HCT116 (cell line): Measurements from ENCODE around the gene C2CD3. TPM values are rescaled to one million over a fixed set of nuclear protein-coding genes. Genes with fewer than 3 reads are reported as not detected.

Source experiments
- ATAC-seq: fragments of 200-7000 bp; cut with Tn5 transposase; 2 replicates; pipeline ENCODE4 v1.9.1; 2020; ENCODE audit warnings: mild to moderate bottlenecking, moderate library complexity
- BruUV-seq: library from RNA; stranded (reverse); fragments of 400-500 nt; replicated peaks from 2 replicates; lab custom pipeline; 2021; lab: Mats Ljungman, UMichigan
- CTCF ChIA-PET: fragments of 300-600 bp; sonication (Branson Sonifier 250); formaldehyde crosslinking; loops from one replicate; lab custom pipeline; 2021; ENCODE audit warnings: antibody characterized with exemption; lab: Charles Lee
- POLR2A ChIA-PET: fragments of 300-600, 350-600 bp; sonication (Branson Sonifier 250); formaldehyde crosslinking; loops from one replicate; lab custom pipeline; 2021; ENCODE audit warnings: antibody characterized with exemption; lab: Charles Lee
- RAD21 ChIA-PET, 2 experiments: fragments of 300-600 bp; sonication (Branson Sonifier 250); formaldehyde crosslinking; loops; one replicate each; lab custom pipeline; 2023; ENCODE audit warnings: low total read pairs in 2 of 2; ENCODE audit not compliant: uncharacterized antibody in 2 of 2, unreplicated experiment in 2 of 2, low non-redundant PET in 1 of 2; lab: Charles Lee
- DNase-seq: peaks from one replicate; pipeline ENCODE4 v3.0.0-alpha.2; 2010; ENCODE audit warnings: low read depth, low spot score
- H2AFZ ChIP-seq: fragments of 200-600 bp; shearing (Covaris generic), sonication (generic); 2 replicates; pipeline ENCODE4 v1.6.1; 2017; ENCODE audit warnings: low read depth, mixed run types, mixed read lengths, antibody characterized with exemption, low read length; ENCODE audit not compliant: poor library complexity, severe bottlenecking
- H3K27ac ChIP-seq: 2 replicates; pipeline ENCODE4 v1.5.1; 2012; ENCODE audit warnings: low read depth, low read length
- H3K27me3 ChIP-seq: fragments of 200-600 bp; sonication (generic); 2 replicates; pipeline ENCODE4 v1.6.1; 2016; ENCODE audit warnings: mixed run types, low read length, mixed read lengths; ENCODE audit not compliant: insufficient read depth
- H3K36me3 ChIP-seq, 2 experiments: fragments of 200-500 bp in 1 of 2; fragments of 200-600 bp in 1 of 2; sonication (Bioruptor generic) in 1 of 2; sonication (generic) in 1 of 2; 2 replicates each; pipeline versions ENCODE4 v1.5.1 to v1.6.1; 2014 to 2016; ENCODE audit warnings: low read length in 2 of 2, inconsistent platforms in 1 of 2, mixed read lengths in 1 of 2, mixed run types in 1 of 2; ENCODE audit not compliant: insufficient read depth in 2 of 2, control insufficient read depth in 1 of 2
- H3K4me1 ChIP-seq, 2 experiments: fragments of 200-600 bp in 1 of 2; sonication (generic) in 1 of 2; 2 replicates each; pipeline versions ENCODE4 v1.5.1 to v1.6.1; 2012 to 2017; ENCODE audit warnings: low read length in 2 of 2, inconsistent platforms in 1 of 2, mild to moderate bottlenecking in 1 of 2, mixed read lengths in 1 of 2, mixed run types in 1 of 2, moderate library complexity in 1 of 2; ENCODE audit not compliant: insufficient read depth in 2 of 2, control insufficient read depth in 1 of 2
- H3K4me2 ChIP-seq: fragments of 200-600 bp; sonication (generic); 2 replicates; pipeline ENCODE4 v1.6.1; 2017; ENCODE audit warnings: mixed run types, low read length, mixed read lengths
- H3K4me3 ChIP-seq, 2 experiments: fragments of 200-600 bp in 1 of 2; sonication (generic) in 1 of 2; replicated peaks in 1 of 2; 2 replicates each; pipeline ENCODE4 v1.5.1; 2011 to 2016; ENCODE audit warnings: low read length in 2 of 2, control low read depth in 1 of 2, low read depth in 1 of 2, mild to moderate bottlenecking in 1 of 2, mixed read lengths in 1 of 2, mixed run types in 1 of 2
- H3K79me2 ChIP-seq: fragments of 200-600 bp; sonication (generic); 2 replicates; pipeline ENCODE4 v1.6.1; 2017; ENCODE audit warnings: mild to moderate bottlenecking, mixed run types, low read length, moderate library complexity, mixed read lengths; ENCODE audit not compliant: insufficient read depth
- H3K9ac ChIP-seq: fragments of 200-600 bp; sonication (generic); 2 replicates; pipeline ENCODE4 v1.6.1; 2016; ENCODE audit warnings: low read length, mixed read lengths
- H3K9me2 ChIP-seq: fragments of 200-600 bp; sonication (generic), shearing (Covaris generic); 2 replicates; pipeline ENCODE4 v1.6.1; 2017; ENCODE audit warnings: mixed run types, mild to moderate bottlenecking, moderate library complexity; ENCODE audit not compliant: insufficient read depth
- H3K9me3 ChIP-seq, 2 experiments: fragments of 200-500 bp in 1 of 2; fragments of 200-600 bp in 1 of 2; sonication (Bioruptor generic) in 1 of 2; sonication (generic) in 1 of 2; 2 replicates each; pipeline ENCODE4 v1.6.1; 2014 to 2017; ENCODE audit warnings: low read length in 2 of 2, mixed read lengths in 2 of 2, inconsistent platforms in 1 of 2, low read depth in 1 of 2, mild to moderate bottlenecking in 1 of 2, mixed run types in 1 of 2, moderate library complexity in 1 of 2; ENCODE audit not compliant: control insufficient read depth in 1 of 2, insufficient read depth in 1 of 2
- H4K20me1 ChIP-seq: fragments of 200-600 bp; sonication (generic), shearing (Covaris generic); 2 replicates; pipeline ENCODE4 v1.6.1; 2017; ENCODE audit warnings: mixed run types, mild to moderate bottlenecking, moderate library complexity; ENCODE audit not compliant: insufficient read depth
- CEBPB ChIP-seq: IDR thresholded peaks from 2 replicates; pipeline ENCODE4 v1.6.1; 2012; ENCODE audit warnings: low read depth
- EGR1 ChIP-seq: IDR thresholded peaks from 2 replicates; pipeline ENCODE4 v1.6.1; 2012; ENCODE audit warnings: low read depth
- ELF1 ChIP-seq: IDR thresholded peaks from 2 replicates; pipeline ENCODE4 v1.6.1; 2012; ENCODE audit warnings: low read depth, borderline replicate concordance
- EZH2 ChIP-seq: fragments of 200-600 bp; sonication (generic); IDR thresholded peaks from 2 replicates; pipeline ENCODE4 v1.6.1; 2017; ENCODE audit warnings: antibody characterized with exemption, mixed run types
- FOSL1 ChIP-seq: IDR thresholded peaks from 2 replicates; pipeline ENCODE4 v1.6.1; 2012; ENCODE audit warnings: low read depth
- JUND ChIP-seq: IDR thresholded peaks from 2 replicates; pipeline ENCODE4 v1.6.1; 2012
- MAX ChIP-seq: IDR thresholded peaks from 2 replicates; pipeline ENCODE4 v1.6.1; 2012
- SIN3A ChIP-seq: IDR thresholded peaks from 2 replicates; pipeline ENCODE4 v1.6.1; 2012; ENCODE audit warnings: low read depth
- TCF7L2 ChIP-seq: IDR thresholded peaks from 2 replicates; pipeline ENCODE4 v1.7.0; 2011; ENCODE audit warnings: borderline replicate concordance, inconsistent platforms; ENCODE audit not compliant: insufficient read depth, insufficient read length; ENCODE audit errors: extremely low read depth
- YY1 ChIP-seq: IDR thresholded peaks from 2 replicates; pipeline ENCODE4 v1.6.1; 2011; ENCODE audit warnings: low read length, low read depth, moderate library complexity, mild to moderate bottlenecking; ENCODE audit not compliant: insufficient replicate concordance; ENCODE audit errors: extremely low read depth
- ZNF274 ChIP-seq: fragments of 200-500 bp; sonication (Bioruptor generic); IDR thresholded peaks from 2 replicates; pipeline ENCODE4 v1.6.1; 2014; ENCODE audit warnings: mild to moderate bottlenecking, low read depth, low read length, inconsistent platforms
- intact Hi-C: fragments of 100-400 bp; cut with micrococcal nuclease; formaldehyde crosslinking; loops from 2 replicates; pipeline ENCODE4 v1.10.0; 2022
- total RNA-seq: library from RNA; stranded (reverse); gene quantifications from one replicate; pipeline ENCODE4 v1.2.1, GENCODE V29; 2021; ENCODE audit not compliant: unreplicated experiment
- TF ChIP-seq, protein P1 (sequence below): IDR thresholded peaks from 2 replicates; pipeline ENCODE4 v1.6.1; 2012; ENCODE audit warnings: low read depth
- TF ChIP-seq, protein P2 (sequence below): IDR thresholded peaks from 2 replicates; pipeline ENCODE4 v1.6.1; 2012

C2CD3 gene
- total RNA-seq, 1 experiment from 2014 or later, result 30.6 TPM

- no TSS peak for BruUV-seq
- TF ChIP-seq FOSL1, result no peak
- no peak for TF ChIP-seq ZNF274
- TF ChIP-seq MAX, result no peak
- no peak for TF ChIP-seq YY1
- no peak for TF ChIP-seq TCF7L2
- TF ChIP-seq ELF1, result no peak
- no peak for TF ChIP-seq EZH2
- no peak for TF ChIP-seq JUND
- TF ChIP-seq SIN3A, result no peak
- TF ChIP-seq CEBPB, result no peak
- TF ChIP-seq, protein P1, sequence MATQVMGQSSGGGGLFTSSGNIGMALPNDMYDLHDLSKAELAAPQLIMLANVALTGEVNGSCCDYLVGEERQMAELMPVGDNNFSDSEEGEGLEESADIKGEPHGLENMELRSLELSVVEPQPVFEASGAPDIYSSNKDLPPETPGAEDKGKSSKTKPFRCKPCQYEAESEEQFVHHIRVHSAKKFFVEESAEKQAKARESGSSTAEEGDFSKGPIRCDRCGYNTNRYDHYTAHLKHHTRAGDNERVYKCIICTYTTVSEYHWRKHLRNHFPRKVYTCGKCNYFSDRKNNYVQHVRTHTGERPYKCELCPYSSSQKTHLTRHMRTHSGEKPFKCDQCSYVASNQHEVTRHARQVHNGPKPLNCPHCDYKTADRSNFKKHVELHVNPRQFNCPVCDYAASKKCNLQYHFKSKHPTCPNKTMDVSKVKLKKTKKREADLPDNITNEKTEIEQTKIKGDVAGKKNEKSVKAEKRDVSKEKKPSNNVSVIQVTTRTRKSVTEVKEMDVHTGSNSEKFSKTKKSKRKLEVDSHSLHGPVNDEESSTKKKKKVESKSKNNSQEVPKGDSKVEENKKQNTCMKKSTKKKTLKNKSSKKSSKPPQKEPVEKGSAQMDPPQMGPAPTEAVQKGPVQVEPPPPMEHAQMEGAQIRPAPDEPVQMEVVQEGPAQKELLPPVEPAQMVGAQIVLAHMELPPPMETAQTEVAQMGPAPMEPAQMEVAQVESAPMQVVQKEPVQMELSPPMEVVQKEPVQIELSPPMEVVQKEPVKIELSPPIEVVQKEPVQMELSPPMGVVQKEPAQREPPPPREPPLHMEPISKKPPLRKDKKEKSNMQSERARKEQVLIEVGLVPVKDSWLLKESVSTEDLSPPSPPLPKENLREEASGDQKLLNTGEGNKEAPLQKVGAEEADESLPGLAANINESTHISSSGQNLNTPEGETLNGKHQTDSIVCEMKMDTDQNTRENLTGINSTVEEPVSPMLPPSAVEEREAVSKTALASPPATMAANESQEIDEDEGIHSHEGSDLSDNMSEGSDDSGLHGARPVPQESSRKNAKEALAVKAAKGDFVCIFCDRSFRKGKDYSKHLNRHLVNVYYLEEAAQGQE, result no peak
- TF ChIP-seq, protein P2, sequence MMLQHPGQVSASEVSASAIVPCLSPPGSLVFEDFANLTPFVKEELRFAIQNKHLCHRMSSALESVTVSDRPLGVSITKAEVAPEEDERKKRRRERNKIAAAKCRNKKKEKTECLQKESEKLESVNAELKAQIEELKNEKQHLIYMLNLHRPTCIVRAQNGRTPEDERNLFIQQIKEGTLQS, result no peak
- no peak for TF ChIP-seq EGR1
- H3K27ac ChIP-seq, result no peak overlapping the region
These were observed 73.0 kb downstream of the C2CD3 start for GRCh38 chr11:74097686-74098237.

More at GRCh38 chr11:74097686-74098237, 73.0 kb downstream of the C2CD3 start:
- Histone ChIP-seq H3K9me2 (no peaks in the 10 kb centered on the region), H4K20me1 (no peaks in the 10 kb centered on the region), H3K9me3 (no peaks in the 10 kb centered on the region), H2AFZ (no peak overlapping the region), H3K79me2 (no peaks in the 10 kb centered on the region), H3K4me1 (no peaks in the 10 kb centered on the region), H3K9ac (no peak overlapping the region), H3K36me3 (peaks cover 13 to 24% of the 10 kb centered on the region in 2 experiments), H3K4me2 (no peak overlapping the region), H3K4me3 (no peak overlapping the region), H3K27me3 (no peaks in the 10 kb centered on the region)
- POLR2A ChIA-PET, result no interaction called here
- RAD21 ChIA-PET, result no interaction called here
- CTCF ChIA-PET, result no interaction called here
- no peak for ATAC-seq
- intact Hi-C loops, result no loop called here
- no peak for DNase-seq
